Colonic mucosa (tissue), 4 donors: ENCODE data around the gene NFE2L2. TPM values are rescaled to one million over a fixed set of nuclear protein-coding genes. Genes with fewer than 3 reads are reported as not detected.

Experiments
- DNase-seq: peaks from one replicate; pipeline ENCODE4 v3.0.0-alpha.2; 2020
- H3K27ac ChIP-seq: fragments of 200-600 bp; one replicate; pipeline ENCODE4 v1.8.0; 2021
- H3K27me3 ChIP-seq: fragments of 200-600 bp; one replicate; pipeline ENCODE4 v1.8.0; 2021
- H3K36me3 ChIP-seq: fragments of 200-600 bp; one replicate; pipeline ENCODE4 v1.8.0; 2021
- H3K4me1 ChIP-seq: fragments of 200-600 bp; one replicate; pipeline ENCODE4 v1.8.0; 2021; ENCODE audit warnings: mild to moderate bottlenecking
- H3K4me3 ChIP-seq: fragments of 200-600 bp; one replicate; pipeline ENCODE4 v1.8.0; 2021
- H3K9ac ChIP-seq, 2 donors: one replicate each; pipeline ENCODE4 v1.7.0; 2013; ENCODE audit warnings: control low read depth in 2 of 2, low read depth in 2 of 2, low read length in 2 of 2
- H3K9me3 ChIP-seq: fragments of 200-600 bp; one replicate; pipeline ENCODE4 v1.8.0; 2021
- intact Hi-C: fragments of 100-400 bp; cut with DNase I; formaldehyde crosslinking; loops from one replicate; pipeline ENCODE4 v1.14.1; 2022
- total RNA-seq, 2 donors: library from RNA; stranded (reverse); fragmentation: NEBNext Ultra II Directional in 1 of 2; extraction: Animal tissue kit (Norgen Biotek cat#: 25700) in 1 of 2; gene quantifications; one replicate each; pipeline ENCODE4 v1.2.1, GENCODE V29; 2021
- TF ChIP-seq, protein P1 (sequence below): fragments of 200-600 bp; IDR thresholded peaks from one replicate; pipeline ENCODE4 v1.8.0; 2022; ENCODE audit warnings: antibody characterized with exemption, mild to moderate bottlenecking
- donor health status: healthy.
- donor health status: DM: no; HTN: no; CAD: no.
- donor health status: DM: no; HTN: no; CAD: no.

Gene NFE2L2
- total RNA-seq, 2 donors from 2014 or later: 81.5 to 87.6 TPM

DNA sequence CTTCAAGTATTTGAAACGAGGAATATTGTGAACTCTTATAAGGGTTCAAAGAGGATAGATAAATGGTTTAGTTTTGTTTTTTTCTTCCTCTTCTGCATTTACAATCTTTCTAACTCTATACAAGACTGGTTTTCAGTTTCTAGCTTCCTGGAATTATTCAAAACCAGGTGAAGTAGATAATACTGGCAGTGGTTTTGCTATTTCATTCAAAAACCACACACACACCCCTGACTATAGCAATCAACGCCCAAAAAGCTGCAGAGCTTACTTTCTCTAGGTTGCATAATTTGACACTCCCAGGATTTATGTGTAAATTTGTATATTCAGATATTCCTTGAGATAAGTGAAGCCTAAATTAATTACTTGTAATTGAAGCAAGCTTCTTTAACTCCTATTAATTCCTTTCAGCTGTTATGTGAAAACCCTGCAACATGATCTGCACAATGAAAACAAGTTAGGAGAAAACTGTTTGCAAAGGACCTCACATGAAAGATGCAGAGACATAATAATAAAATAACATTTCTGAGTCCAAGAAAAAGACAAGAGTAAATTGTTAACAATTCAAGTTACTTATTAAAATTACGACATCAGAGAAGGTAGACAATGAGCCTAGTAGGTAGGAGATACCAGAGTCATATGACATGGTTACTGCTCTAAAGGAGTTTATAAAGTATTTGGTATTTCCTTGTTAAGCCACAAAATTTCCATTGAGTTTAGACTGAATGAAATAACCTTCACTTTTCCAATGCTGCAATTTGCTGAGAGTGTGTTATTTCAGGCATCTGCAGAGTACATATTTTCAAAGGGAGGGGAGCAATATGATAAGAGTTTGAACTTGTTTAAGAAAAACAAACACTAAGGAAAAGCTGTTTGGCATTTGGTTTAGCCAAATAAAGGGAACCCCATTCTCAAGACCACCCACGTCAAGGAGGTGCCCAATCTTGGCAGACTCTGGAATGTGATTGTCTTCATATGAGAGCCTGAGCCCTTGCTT is 1.6 kb upstream of the NFE2L2 start:
- Histone ChIP-seq H3K4me3 (no peak overlapping the region), H3K9me3 (no peaks in the 10 kb centered on the region), H3K36me3 (no peaks in the 10 kb centered on the region), H3K27ac (peak overlapping the region; percentile 100), H3K27me3 (no peaks in the 10 kb centered on the region), H3K9ac (peak overlapping the region in 1 of 2 donors; percentile 97), H3K4me1 (no peaks in the 10 kb centered on the region)
- DNase-seq: peak; percentile 25
- intact Hi-C loops: no loop called here
- TF ChIP-seq, protein P1, sequence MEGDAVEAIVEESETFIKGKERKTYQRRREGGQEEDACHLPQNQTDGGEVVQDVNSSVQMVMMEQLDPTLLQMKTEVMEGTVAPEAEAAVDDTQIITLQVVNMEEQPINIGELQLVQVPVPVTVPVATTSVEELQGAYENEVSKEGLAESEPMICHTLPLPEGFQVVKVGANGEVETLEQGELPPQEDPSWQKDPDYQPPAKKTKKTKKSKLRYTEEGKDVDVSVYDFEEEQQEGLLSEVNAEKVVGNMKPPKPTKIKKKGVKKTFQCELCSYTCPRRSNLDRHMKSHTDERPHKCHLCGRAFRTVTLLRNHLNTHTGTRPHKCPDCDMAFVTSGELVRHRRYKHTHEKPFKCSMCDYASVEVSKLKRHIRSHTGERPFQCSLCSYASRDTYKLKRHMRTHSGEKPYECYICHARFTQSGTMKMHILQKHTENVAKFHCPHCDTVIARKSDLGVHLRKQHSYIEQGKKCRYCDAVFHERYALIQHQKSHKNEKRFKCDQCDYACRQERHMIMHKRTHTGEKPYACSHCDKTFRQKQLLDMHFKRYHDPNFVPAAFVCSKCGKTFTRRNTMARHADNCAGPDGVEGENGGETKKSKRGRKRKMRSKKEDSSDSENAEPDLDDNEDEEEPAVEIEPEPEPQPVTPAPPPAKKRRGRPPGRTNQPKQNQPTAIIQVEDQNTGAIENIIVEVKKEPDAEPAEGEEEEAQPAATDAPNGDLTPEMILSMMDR: no peak

DNA sequence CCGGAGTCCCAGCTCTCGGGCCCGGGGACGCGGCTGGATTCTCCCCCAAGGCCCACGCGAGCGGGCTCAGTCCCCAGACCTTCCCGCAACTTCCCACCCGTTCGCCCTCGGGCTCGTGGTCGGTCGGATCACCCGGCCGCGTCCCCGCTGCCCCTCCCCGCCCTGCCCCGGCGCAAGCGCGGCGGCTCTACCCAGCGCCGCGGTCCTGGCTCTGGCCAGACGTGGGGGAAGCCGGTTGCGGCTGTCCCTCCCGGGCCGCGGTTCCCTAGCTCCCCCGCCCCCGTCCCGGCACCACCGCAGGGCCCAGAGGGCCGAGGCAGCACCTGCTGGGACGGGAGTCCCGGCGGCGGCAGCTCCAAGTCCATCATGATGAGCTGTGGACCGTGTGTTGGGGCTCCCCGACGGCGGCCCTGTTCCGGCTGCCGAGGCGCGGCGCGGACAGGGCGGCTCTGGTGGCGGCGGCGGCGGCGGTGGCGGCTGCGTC is 276 bp downstream of the NFE2L2 start:
- peak overlapping the region; percentile 97 to 100 for H3K9ac ChIP-seq
- no peaks in the 10 kb centered on the region for H3K9me3 ChIP-seq
- no peak for DNase-seq
- peak overlapping the region; percentile 94 for H3K4me3 ChIP-seq
- TF ChIP-seq, protein P1: no peak
- no peaks in the 10 kb centered on the region for H3K4me1 ChIP-seq
- H3K36me3 ChIP-seq: no peaks in the 10 kb centered on the region
- intact Hi-C loops: loop anchor here (5.0 kb wide), 1 partner anchor 68 kb away; no protein-coding TSS in a partner anchor
- peak overlapping the region; percentile 100 for H3K27ac ChIP-seq
- no peaks in the 10 kb centered on the region for H3K27me3 ChIP-seq

DNA sequence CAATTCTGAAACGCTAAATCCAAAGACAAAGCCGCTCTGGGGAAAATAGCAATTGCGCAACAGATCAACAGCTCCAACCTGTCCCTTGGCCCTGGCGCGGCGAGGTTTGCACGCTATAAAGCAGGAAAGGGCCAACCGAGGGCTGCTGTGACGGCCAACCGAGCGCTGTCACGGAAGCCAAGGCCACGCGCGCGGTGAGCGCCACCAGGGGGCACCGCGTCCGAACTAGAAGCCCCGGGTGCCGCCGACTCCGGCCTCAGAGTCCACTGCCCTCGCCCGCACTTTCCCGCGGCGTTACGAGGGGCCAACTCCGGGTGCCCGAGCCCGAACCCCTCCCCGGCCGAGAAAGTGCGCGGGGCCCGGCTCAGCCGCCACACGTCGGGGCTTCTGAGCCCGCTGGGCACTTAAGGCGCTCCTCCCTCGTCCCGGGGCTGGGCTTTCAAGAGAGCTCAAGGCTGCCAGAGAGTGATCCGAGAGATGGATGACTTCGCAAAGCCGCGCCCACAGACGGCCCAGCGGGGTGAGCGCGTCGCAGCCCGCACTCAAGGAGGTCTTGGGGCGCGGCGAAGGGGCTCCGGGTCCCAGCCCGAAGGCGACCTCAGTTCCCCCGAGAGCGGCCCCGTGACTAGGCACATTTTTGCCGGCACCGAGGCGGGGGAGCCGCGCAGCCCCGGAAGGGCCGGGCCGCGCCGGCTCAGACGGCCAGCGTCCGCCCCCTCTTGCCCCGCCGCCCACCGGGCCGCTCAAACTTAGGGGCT is 897 bp downstream of the NFE2L2 start:
- Histone ChIP-seq H3K36me3 (no peaks in the 10 kb centered on the region), H3K27me3 (no peaks in the 10 kb centered on the region), H3K27ac (peak overlapping the region; percentile 100), H3K4me3 (peak overlapping the region; percentile 94), H3K9me3 (no peaks in the 10 kb centered on the region), H3K9ac (peak overlapping the region; percentile 97 to 100), H3K4me1 (no peaks in the 10 kb centered on the region)
- intact Hi-C loops: loop anchor here (2.0 to 5.0 kb wide), 2 partner anchors 49 to 69 kb away; no protein-coding TSS in a partner anchor
- TF ChIP-seq, protein P1: peak; percentile 79
- peak; percentile 100 for DNase-seq

DNA sequence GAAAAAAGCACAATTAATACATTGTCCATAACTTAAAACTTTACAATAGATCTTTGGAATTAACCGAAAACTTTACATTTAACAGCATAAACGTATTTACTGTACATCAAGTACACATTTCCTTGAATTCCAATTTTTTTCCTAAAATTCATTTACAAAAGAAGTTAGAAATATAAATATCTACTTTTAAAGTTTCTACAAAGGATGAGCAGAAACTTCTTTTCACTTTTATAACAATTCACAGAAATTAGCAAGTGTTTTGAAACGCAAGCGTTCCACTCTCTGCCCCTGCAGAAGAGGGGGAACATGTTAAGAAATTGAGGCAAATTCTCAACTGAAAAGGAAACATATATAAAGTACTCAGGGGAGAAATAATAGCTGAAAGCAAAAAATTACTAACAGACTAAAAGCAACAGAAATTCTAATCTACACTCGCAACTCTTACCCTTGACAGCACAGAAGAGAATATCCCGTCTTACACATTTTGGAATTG is 1.5 kb downstream of the NFE2L2 start:
- DNase-seq: no peak
- Histone ChIP-seq H3K27me3 (no peaks in the 10 kb centered on the region), H3K4me1 (no peaks in the 10 kb centered on the region), H3K36me3 (no peaks in the 10 kb centered on the region), H3K27ac (peak overlapping the region; percentile 100), H3K9ac (peak overlapping the region; percentile 62 to 97), H3K4me3 (peak overlapping the region; percentile 94), H3K9me3 (no peaks in the 10 kb centered on the region)
- TF ChIP-seq, protein P1: no peak
- intact Hi-C loops: loop anchor here (2.0 to 5.0 kb wide), 2 partner anchors 48 to 69 kb away; no protein-coding TSS in a partner anchor

DNA sequence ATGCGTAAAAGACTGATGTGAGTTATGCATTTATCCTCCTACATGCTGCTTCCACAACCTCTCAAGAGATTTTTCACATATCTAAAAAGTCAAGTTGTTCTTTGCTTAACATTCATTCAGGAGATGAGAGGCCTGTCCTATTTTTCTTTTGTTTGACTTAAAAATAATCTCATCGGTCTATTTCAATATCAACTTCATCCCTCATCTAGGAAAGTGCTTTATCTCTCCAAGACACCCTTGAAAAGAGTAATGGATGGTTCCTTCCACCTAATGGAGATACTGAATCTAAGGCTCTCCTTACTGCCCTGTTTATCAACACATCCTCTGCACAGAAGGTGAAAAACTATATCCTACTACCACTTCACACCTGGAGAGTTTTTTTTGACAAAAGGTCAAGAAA is 2.4 kb downstream of the NFE2L2 start:
- TF ChIP-seq, protein P1: no peak
- Histone ChIP-seq H3K36me3 (no peaks in the 10 kb centered on the region), H3K27ac (peak overlapping the region; percentile 100), H3K27me3 (no peaks in the 10 kb centered on the region), H3K4me1 (no peaks in the 10 kb centered on the region), H3K9me3 (no peaks in the 10 kb centered on the region), H3K9ac (peak overlapping the region in 1 of 2 donors; percentile 97), H3K4me3 (peak overlapping the region; percentile 94)
- intact Hi-C loops: loop anchor here (2.0 to 5.0 kb wide), 2 partner anchors 47 to 70 kb away; no protein-coding TSS in a partner anchor
- DNase-seq: peak; percentile 7
